ENCODE data around the gene TRPM2.

Gene TRPM2

DNA sequence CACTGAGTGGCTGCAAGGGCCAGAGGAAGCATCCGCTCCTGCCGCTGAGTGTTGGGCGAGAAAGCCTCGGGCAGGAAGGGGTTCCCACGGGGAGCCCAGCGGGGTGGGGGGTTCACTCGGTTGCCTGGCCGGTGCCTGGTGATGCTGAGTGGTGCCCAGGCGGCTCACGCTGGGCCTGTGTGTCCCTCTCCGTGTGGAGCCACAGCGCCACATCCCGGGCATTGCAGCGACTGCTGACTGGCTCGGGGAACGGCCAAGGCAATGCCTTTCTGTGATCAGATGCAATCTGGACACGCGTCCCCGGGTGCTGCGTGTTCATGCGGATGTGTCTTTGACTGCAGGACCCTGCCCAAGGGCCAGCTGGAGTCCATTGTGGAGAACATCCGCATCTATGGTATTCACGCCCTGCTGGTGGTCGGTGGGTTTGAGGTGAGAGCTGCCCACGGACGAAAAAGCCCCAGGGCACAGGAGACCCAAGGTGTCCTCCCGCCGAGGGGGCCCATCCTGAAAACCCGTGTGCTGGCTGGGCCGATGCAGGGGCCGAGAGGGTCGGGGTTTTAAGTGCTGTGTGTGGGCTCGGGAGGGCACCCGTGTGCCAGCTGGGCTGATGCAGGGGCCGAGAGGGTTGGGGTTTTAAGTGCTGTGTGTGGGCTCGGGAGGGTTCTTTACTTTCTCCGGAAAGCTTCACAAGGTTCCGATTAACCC lies 30.6 kb upstream of the TRPM2 start:
- DNase-seq = no peak

DNA sequence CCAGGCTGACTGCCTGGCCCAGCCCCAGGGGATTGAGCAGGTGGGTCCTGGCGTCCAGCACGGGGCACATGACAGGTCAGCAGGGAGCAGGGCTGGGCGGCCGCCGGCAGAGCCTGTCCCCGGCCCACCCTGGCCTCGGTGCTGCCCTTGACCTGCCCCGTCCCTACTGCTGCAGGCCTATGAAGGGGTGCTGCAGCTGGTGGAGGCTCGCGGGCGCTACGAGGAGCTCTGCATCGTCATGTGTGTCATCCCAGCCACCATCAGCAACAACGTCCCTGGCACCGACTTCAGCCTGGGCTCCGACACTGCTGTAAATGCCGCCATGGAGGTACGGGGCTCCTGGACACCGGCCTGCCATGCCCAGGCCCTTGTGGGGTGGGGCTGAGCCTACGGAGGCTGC lies 29.8 kb upstream of the TRPM2 start:
- no peak for DNase-seq

DNA sequence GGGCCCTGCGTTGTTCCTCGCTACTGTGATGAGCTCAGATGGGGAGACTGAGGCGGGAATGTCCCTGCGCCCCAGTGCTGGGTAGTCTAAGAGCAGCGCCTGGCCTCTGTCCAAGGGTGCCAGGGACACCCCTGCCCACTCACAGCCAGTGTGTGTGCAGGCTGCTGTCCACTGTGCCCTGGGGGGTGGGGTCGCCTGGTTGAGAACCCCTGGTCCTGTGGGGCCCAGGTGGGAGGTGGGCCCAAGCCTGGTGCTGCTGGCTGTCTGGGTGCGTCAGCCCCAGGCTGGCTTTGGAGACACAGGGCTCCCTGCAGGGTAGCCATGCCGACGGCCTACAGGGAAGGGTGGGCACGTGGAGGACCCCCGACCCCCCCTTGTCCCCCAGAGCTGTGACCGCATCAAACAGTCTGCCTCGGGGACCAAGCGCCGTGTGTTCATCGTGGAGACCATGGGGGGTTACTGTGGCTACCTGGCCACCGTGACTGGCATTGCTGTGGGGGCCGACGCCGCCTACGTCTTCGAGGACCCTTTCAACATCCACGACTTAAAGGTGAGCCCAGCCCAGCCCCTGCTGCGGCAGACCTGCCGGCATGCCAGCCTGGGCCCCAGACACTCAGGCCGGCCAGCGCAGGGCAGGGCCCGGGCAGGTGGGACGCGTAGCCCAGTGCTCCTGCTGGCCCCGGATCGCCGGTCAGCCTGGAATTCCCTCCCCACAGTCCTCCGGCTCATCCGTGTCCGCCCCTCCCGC lies 29.1 kb upstream of the TRPM2 start:
- no peak for DNase-seq

DNA sequence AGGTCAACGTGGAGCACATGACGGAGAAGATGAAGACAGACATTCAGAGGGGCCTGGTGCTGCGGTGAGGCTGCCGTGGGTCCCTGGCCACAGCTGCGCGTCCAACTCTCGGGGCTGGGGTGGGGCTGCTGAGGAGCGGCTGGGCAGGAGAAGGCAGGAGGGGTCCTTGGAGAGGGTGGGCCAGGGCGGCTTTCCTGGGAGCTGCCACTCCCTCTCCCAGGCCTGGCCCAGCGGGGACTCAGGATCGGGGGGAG lies 28.6 kb upstream of the TRPM2 start:
- DNase-seq = no peak

DNA sequence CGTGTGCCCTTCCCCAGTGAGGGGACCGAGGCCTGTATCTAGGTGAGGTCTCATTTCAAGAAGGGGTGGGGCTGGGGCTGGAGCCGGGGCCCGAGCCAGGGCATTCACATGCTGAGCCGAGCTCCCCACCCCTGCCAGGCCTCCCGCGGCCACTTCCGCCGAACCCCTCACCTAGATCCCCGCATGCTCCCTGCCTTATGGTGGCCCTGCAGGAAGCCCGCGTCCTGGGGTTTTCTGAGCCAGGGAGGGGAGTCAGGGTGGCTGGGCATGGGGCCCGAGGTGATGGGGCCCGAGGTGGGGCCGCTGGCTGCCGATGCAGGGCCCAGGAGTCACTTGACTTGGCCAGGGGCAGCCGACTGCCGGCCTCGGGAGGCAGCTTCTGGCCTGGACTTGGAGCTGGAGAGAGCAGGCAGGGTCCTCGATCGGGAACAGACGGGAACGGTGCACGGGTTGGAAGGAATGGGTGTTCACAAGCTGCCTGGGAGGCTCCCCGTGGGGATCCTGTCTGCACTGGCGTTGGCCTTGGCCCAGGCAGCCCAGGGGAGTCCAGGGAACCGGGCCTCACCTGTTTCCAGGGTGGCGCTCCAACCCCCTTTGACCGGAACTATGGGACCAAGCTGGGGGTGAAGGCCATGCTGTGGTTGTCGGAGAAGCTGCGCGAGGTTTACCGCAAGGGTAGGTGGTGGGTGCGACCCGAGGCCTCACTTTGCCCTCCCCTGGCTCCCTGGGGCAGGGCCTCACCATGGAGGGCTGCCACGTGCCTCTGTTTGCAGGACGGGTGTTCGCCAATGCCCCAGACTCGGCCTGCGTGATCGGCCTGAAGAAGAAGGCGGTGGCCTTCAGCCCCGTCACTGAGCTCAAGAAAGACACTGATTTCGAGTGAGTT lies 27.8 kb upstream of the TRPM2 start:
- no peak for DNase-seq

DNA sequence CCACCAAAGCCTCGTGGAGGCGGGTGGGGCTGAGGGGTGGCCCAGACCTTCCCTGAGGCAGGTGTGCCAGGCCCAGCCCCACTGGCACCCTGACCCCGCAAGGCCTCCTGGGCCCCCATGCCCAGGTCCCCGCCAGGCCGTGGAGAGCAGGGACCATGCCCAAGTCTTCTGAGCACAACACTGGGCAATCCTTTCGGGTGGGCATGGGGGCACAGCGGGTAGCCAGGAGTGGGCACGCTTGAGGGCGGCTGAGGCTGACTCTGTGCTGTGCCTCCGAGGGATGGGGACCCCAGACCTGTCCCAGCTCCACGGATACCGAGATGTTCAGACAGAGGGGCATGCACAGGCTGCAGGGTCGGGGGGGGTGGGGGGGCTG lies 27.2 kb upstream of the TRPM2 start:
- no peak for DNase-seq

DNA sequence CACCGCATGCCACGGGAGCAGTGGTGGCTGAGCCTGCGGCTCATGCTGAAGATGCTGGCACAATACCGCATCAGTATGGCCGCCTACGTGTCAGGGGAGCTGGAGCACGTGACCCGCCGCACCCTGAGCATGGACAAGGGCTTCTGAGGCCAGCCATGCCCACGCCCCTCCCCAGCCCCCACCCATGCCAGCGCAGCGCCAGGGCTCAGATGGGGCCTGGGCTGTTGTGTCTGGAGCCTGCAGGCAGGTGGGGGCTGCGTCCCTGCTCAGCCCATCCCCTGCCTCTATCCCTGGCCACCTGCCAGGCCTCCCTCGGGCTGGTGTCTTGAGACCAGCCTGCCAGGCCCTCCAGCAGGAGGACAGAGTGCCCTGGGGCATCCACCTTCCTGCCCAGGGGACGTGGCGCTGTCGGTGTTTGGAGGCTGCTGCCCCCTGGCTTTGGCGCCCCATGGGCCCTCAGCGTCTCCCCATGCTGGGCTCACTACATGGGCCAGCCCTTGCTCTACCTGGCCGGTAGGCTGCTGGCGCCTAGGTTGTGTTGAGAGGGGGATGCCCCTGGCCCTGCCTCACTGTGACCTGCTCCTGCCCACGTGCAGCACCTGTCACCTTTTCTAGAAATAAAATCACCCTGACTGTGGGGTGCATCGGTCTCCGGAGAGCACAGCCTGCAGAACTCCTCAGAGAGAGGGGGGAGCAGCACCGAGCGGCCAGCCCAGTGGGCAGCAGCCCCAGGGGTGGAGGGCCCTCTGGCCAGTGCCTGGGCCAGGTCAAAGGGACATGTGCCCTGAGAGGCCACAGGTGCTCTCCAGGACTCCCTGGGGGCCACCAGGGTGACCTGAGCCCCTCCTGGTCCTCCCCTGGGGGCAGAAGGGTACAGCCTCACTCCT lies 26.5 kb upstream of the TRPM2 start:
- DNase-seq = no peak

DNA sequence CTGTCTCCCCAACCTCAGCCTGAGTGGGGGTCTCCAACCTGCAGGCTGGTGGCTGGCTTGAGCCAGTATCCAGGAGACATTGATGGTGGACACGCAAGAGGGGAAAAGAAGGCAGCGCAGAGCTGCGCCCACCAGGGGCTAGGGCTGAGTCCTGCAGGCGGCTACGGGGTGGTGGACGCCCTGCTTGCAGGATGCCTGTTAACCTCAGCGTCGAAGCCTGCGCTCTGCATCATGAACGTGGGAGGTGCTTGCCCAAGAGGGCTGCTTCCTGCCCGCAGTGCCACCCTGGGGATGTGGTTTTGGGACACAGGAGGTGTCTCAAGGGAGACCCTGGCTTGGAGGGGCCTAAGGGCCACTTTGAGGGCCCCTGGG lies 25.8 kb upstream of the TRPM2 start:
- no peak for DNase-seq

DNA sequence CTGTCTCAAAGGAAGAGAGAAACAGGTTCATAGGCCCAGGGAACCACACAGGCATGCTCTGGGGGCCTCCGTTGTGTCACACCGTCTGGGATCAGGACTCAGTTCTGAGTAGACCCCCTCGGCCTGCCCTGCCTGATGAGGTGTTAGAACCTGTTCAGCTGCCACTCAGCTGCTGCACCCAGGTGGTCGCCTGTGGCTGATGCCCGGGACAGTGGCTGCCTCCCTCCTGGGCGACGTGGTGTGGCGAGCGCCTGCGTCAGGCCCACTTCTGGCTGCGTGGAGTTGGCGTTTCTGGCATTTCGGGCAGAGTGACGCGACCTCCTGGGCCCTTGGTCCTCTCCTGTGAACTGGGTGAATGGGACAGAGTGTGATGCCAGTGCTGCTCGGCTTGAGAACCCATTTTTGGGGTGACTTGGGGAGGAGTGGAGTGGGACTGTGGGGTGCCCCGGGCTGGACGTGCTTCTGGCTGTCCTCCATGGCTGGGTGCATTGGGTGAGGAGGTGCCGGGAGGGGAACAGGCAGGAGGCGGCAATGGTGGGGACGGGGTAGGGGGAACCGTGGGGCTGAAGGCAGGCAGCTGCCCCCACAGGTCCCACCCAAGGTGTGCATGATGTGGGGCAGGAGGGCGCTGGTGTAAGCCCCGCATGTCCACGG lies 25.1 kb upstream of the TRPM2 start:
- no peak for DNase-seq

DNA sequence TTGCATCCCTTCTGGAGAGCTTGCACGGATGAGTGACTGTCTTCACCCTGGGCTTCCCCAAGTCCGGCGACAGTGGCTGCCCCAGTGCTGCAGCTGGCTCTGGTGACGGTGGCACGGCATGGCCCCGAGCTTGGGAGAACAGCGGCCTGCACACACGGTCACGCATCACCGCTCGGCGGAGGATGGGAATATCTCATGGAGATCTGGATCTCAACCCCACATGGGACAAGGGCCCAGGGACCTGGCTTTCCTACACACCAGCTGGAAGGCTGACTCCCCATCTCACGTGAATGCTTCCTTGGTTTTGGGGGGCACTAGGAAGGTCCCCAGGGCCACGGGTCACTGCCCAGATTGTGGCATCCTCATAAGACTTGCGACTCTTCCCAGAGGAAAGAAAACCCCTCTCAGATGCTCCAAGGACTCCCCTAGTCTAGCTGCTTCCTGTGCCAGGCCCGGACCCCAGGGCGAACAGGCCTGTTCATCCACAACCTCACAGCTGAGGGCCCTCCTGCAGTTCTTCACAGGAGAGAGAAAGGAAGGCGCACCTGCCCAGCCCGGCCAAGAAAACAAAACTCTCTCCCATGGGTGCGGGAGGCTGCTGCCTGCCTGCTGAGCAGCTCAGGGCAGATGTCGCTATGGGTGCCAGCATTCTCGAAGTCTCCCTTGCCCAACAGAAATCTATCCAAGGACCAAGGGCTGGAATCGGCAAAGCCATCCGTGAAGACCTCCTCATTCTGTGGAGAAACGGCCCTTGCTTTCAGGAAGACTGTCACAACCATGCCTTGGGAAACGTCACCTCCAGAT lies 24.1 kb upstream of the TRPM2 start:
- no peak for DNase-seq

DNA sequence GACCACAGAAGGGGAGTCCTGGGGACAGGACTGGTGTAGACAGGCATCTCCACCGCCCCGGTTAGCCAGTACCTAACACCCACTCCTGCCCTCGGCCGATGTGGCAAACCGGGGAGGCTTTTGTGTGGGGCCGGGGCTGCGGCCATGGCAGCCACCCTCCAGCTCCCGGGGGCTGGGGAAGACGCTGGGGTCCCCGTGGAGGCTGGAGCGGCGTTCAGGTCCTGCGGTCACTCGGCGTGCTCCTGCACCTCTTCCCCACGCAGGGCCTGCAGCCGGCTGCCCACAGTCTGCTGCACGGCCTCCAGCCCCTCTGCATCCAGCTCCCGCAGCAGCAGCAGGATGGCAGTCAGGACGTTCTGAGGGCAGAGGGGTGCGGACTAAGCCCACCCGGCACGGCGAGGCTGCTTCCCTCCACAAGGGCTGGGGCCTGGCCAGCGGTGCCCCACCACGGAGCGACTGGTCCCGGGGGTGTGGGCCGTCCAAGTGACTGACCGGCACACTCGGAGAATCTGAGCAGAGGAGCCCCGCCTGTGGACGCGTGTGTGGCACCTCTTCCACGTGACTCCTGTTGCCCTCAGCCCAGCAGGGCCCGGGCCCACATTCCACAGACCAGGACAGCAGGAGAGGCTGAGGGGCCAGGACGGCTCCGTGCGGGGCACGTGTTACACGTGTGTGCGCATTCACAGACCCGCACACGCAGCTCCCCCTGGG lies 23.3 kb upstream of the TRPM2 start:
- DNase-seq = no peak

DNA sequence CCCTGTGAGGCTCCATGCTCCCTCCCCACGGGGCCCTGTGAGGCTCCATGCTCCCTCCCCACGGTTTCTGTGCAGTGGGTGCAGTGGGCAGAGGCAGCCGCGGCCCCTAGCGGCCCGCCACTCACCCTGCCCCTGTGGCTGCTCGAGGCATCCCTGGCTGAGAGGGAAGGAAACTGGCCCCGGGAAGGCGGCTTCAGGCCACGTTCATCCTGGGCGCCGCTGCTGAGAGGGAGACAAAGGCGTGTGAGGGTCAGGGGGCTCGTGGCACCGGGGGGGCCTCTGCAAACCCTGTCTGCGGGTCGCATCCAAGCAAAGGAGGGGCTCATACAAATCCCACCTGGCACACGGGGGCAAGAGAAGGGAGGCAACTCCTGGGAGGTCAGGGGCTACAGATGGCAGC lies 22.7 kb upstream of the TRPM2 start:
- DNase-seq = no peak

DNA sequence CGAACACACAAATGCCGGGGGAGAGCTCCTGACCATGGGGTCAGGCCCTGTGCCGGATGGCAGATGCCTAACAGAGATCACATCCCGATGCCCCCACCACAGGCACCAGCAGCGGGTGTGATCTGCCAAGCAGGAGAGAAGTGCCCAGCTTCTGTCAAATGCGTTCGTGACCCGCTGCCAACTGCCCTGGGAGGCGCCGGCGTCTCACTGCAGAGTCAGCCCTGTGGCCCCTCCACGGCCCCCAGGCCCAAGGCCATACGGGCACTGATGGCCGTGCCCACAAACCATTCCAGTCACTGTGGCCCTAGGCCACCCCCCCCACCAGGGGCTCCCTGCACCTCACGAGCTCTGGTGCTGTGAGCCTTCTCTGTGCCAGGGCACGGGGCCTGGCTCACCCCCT lies 22.2 kb upstream of the TRPM2 start:
- DNase-seq = no peak

DNA sequence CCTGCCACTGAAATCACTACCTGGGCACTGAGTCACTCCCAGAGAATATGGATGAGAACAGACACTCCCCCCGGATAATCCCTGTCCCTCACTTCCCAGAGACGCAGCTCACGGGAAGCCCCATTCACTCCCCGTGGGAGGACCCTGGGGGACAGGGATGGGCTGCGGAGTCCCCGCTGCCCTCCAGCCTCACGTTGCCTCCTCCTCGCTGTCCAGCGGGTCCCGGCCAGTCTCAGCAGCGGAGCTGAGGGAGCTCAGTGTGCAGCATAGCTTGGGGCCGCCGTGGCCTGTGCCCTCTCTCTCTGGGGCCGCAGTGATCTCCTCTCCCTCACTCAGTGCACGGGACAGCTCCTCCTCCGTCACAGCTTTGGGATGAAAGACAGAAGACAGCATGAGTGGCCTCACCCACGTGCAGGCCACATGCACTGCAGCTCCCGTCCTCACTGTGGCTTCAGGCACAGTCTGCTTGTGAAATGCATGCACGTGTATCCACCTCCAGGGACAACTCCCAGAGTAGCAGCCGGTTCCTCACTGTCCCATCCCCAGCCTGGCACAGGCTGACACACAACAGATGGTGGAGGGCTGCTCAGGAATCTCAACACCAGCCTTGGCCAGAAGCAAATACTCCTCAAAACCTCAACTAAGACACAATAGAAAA lies 21.6 kb upstream of the TRPM2 start:
- DNase-seq = no peak

DNA sequence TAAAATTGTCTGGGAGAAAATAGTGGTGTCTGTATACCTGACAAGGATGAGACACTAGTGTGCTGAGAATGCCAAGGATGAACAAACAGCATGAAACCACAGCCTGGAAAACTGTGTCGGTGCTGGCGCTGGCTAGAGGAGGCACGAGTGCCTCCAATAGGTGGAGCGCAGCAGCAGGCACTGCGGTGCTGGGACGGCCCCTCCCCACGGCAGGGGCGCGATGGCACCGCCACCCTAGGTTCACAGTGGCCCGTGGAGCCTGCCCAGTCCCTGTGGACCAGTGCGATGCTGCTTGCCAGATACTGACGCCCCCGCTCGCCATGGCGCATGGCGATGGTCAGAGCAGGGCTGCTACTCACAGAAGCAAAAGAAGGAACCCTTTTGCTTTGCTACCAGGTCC lies 21.0 kb upstream of the TRPM2 start:
- DNase-seq = no peak

DNA sequence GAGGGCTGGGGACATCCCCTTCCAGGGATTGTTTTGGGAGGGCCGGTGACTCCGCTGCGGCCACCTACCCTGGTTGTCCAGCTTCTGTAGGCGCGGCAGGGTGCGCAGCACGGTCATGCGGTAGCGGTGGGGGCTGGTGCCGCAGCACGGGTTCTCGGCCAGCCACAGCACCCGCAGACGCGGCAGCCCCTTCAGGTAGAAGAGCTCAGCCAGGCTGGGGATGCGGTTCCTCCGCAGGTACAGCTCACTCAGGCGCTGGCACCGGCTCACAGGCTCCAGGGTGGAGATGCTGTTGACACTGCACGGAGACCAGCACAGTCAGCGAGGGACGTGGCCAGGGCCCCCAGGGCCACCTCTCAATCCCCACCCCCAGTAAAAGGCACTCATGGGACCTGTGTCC lies 20.5 kb upstream of the TRPM2 start:
- DNase-seq = no peak

DNA sequence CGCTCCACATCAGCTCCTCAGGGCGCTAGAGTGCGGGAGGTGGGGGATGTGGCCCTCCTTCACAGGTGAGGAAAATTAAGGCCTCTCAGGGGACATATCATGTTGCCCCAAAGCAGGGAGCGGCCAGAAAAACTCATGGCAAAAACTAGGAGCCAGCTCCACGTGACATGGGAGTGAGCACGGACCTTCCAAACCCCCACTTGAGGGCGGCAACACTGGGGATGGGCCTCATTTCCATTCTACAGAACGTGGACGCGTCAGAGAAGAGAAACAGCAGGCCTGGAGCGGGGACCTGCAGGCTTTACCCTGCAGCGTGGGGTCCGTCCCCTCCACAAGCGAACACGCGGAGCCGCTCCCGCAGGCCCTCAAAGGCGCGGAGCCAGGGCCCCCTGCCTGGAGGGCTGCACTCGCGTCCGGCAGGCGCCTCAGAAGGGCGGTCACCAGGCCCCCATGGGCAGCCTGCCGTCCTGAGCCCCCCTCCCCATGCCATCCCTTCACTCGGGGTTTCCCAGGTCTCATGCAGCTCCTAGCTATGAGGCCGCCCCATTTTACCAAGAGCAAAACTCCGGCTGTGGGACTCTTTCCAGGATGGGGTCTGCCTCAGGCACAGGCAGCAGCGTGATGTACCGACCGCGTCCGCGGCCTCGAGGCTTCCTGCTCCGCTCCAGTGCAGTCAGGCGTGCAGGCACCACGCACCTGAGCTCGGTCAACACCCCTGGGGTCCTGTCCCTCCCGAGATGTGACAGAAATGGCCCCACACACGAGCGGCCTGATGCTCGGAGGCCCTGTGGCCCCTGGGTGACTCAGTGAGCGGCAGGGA lies 19.7 kb upstream of the TRPM2 start:
- DNase-seq = no peak

DNA sequence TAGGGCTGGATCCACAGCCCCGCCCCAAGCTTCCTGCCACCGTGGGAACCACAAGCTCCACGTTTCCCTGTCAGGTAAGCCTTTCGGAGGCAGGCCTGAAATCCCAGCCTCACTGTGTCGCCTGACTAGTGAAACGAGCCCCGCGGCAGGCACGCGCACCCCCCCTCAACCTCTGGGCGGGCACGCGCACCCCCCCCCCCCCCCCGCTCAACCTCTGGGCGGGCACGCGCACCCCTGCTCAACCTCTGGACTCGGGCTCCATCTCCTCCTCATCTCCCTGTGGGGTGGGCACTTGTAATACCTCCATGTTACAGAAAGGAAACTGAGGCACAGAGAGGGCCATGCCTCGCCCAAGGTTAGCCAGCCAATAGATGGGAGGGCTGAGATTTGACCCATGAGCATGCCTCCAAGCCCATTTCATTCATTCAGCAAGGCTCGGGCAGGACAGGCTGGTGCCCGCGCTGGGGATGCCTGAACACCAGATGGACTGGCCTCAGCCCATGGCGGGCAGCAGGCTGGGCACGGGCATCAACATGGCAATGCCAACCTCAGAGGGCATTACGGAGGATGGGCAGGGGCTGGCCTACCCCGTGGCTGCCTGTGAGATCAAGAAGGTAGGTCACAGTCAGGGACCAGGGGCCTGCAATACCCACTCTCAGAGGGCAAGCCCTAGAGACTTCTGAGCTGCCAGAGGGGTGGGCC lies 18.9 kb upstream of the TRPM2 start:
- no peak for DNase-seq

All from CD4-positive, alpha-beta T cell treated with Interferon gamma for 1 hour (primary cell).